ENCODE data around the gene B3GAT1.
"Not testable (repeated sequence)": the region's sequence is repeated elsewhere in the genome, so short reads cannot be mapped to it uniquely, and the experiment has no call there.

B3GAT1 gene

DNA sequence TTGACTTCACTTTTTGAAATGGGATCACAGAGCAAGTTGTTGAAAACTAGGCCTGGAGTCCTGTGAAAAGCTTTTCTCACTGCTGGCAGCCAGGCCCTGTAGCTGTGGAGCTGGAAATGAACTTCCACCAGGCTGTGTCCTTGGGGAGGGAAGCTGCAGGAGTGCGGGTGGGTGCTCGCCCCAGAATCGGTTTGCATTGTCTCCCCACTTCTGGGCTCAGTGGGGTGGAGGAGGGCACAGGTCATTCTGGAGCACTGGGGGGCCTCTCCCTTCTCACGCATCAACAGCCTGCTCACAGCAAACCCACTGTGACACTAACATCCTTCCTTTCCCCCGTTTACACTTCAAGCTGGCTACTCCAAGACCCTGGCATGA is 65.1 kb downstream of the B3GAT1 start:
- FAIRE-seq, result no peak
- DNase-seq (ENCODE audit: insufficient read length, low spot score), result no peak
- TF ChIP-seq TAF1 (IDR thresholded peaks at IDR 0.05; ENCODE audit: low read depth, low read length), result no peak
- TF ChIP-seq POLR2A (IDR thresholded peaks at IDR 0.05; ENCODE audit: low read depth, low read length), result no peak
- no peak for TF ChIP-seq POLR2AphosphoS5 (IDR thresholded peaks at IDR 0.05; ENCODE audit: low read depth, low read length)
- no peak for TF ChIP-seq PAX5 (IDR thresholded peaks at IDR 0.05; ENCODE audit: insufficient read depth, low read length, severe bottlenecking)
- no peak for TF ChIP-seq SPI1 (IDR thresholded peaks at IDR 0.05; ENCODE audit: low read depth, low read length)
- no peak for TF ChIP-seq POU2F2 (IDR thresholded peaks at IDR 0.05; ENCODE audit: low read depth, low read length)

DNA sequence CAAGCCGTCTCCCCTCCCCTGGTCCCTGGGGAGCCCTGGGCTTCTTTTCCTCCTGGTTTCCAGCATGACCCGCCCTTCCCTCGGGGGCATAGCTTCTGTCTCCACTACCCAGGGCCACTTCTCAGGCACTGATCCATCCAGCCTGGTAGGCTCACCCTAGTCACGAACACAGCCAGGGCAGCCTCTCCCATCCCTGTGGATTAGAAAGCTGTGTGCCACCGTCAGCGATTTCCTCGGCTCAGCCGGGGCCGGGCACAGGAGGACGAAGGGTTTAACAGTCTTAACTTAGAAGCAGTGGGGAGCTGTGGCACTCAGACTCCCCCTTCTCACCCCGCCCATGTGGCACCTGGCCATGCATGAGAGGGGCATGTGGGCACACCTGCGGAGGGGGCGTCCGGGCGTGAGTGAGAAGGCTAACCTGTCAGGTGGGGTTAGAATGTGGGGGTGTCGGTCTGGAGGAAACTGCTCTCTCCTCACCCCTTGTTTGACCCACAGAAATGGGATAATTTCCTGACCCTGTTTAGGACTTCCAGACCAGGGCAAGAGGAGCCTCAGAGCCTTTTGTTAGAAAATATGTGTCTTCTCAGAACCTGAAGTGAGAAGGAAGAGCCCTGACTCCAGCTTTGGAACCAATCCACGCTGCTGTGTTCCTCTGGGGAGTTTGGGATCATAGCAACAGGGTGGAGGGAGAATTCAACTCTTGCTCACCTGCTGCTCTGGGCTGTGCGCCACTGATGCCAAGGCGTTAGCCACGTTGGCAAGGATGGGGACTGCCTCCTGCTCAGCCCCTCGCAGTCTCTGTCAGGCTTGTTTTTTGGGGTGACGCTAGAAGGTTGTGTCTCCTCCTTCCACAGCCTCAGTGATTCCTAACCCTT is 65.7 kb downstream of the B3GAT1 start:
- TF ChIP-seq POLR2A (IDR thresholded peaks at IDR 0.05; ENCODE audit: low read depth, low read length) (no peak), SPI1 (IDR thresholded peaks at IDR 0.05; ENCODE audit: low read depth, low read length) (no peak), TAF1 (IDR thresholded peaks at IDR 0.05; ENCODE audit: low read depth, low read length) (no peak), PAX5 (IDR thresholded peaks at IDR 0.05; ENCODE audit: insufficient read depth, low read length, severe bottlenecking) (no peak), POLR2AphosphoS5 (IDR thresholded peaks at IDR 0.05; ENCODE audit: low read depth, low read length) (no peak), POU2F2 (IDR thresholded peaks at IDR 0.05; ENCODE audit: low read depth, low read length) (no peak)
- DNase-seq (ENCODE audit: insufficient read length, low spot score) (no peak), FAIRE-seq (no peak)

DNA sequence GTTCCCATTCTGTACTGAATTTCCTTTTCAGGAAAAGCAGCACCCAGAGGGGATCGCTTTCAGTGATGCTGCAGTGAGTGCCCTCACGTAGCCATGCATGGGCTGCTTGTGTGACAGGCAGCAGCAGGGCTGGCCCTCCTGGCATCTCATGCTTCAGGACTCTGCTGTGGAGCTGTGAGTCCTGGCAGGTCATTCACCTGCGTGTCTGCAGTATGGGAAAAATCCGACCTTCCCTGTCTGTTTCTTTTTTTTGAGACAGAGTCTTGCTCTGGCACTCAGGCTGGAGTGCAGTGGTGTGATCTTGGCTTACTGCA is 66.8 kb downstream of the B3GAT1 start:
- DNase-seq (ENCODE audit: insufficient read length, low spot score) (no peak), FAIRE-seq (no peak)
- TF ChIP-seq SPI1 (IDR thresholded peaks at IDR 0.05; ENCODE audit: low read depth, low read length), result no peak

DNA sequence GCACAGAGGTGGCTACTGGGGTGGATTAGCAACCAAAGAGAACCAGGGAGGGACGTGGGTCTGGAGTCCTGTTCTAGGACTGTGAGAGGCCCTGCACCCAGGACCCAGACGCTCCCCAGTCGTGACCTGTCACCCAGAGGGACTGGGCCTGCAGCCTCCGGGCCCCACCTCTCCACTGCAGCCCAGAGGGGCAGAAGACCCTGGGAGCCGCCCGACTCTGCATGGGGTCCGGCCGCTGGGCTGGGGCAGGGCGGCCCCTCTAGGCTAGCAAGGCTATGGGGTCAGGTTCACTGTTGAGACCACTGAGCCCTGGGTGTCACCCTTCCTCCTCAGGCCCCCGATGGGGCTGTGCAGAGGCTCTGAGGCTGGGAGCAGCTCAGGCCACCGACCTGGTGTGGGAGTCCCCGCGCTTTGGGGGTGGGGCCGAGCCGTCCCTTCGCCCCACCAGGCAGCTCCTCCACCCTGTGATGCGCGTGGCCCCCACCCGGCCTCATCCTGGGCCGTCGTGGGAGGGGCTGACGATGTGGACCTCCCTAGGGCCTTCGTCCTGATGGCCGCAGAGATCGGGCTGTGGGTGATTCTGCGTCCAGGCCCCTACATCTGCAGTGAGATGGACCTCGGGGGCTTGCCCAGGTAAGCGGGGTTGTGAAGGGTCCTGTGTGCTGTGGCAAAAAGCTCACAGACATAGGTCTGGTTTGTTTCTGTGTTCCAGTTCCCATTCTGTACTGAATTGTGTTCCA is 67.4 kb downstream of the B3GAT1 start:
- FAIRE-seq; DNase-seq (ENCODE audit: insufficient read length, low spot score): not testable (repeated sequence)

DNA sequence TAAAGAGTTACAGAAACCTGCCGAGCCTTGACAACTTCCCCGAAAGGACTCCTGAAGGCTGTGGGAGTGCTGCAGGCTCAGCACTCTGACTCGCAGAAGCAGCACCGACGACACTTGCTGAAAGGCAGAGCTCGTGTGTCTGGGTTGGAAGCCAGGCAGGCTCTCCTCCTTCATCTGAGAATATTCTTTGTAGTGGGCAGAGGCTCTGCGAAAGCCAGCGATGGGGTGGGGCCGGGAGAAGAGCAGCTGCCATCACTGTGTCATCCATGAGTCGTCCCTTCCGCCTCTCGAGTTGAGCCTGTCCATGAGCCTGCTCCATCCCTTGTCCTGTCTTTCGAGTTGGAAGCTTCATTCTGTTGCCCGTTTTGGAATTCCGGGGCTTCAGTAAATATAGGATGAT is 68.4 kb downstream of the B3GAT1 start:
- TF ChIP-seq POLR2AphosphoS5 (IDR thresholded peaks at IDR 0.05; ENCODE audit: low read depth, low read length), result no peak
- FAIRE-seq, result no peak
- DNase-seq (ENCODE audit: insufficient read length, low spot score), result no peak

DNA sequence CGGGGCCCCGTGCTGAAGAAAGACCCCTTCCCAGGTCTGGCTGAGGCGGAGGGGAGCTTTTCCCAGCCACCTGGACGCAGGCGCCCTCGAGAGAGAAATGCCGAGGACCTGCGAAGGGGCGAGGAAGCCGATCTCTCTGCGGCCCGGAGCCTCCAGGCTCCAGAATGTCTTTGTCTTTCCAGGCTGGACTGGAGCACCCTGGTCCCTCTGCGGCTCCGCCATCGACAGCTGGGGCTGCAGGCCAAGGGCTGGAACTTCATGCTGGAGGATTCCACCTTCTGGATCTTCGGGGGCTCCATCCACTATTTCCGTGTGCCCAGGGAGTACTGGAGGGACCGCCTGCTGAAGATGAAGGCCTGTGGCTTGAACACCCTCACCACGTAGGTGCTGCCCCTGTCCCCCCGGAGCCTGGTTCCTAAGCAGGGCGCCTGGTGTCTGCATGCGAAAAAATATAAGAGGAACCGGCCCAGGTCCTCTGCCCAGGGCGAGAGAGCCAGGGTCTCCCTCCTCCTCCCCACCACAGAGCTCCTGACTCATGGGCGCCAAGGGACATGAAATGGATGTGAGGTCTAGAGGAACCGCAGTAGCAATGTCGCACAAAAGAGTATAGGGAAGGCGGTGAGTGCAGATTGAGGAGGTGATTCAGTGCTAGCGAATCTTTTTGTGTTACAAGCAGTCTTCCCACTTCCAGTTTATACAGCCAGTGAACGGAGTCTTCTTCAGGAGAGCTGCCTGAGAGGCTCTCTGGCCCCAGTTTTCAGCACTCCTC is 69.3 kb downstream of the B3GAT1 start:
- no peak for TF ChIP-seq TAF1 (IDR thresholded peaks at IDR 0.05; ENCODE audit: low read depth, low read length)
- TF ChIP-seq POU2F2 (IDR thresholded peaks at IDR 0.05; ENCODE audit: low read depth, low read length), result no peak
- no peak for TF ChIP-seq POLR2A (IDR thresholded peaks at IDR 0.05; ENCODE audit: low read depth, low read length)
- TF ChIP-seq PAX5 (IDR thresholded peaks at IDR 0.05; ENCODE audit: insufficient read depth, low read length, severe bottlenecking), result no peak
- no peak for TF ChIP-seq POLR2AphosphoS5 (IDR thresholded peaks at IDR 0.05; ENCODE audit: low read depth, low read length)
- no peak for TF ChIP-seq SPI1 (IDR thresholded peaks at IDR 0.05; ENCODE audit: low read depth, low read length)
- DNase-seq (ENCODE audit: insufficient read length, low spot score) (no peak), FAIRE-seq (no peak)

DNA sequence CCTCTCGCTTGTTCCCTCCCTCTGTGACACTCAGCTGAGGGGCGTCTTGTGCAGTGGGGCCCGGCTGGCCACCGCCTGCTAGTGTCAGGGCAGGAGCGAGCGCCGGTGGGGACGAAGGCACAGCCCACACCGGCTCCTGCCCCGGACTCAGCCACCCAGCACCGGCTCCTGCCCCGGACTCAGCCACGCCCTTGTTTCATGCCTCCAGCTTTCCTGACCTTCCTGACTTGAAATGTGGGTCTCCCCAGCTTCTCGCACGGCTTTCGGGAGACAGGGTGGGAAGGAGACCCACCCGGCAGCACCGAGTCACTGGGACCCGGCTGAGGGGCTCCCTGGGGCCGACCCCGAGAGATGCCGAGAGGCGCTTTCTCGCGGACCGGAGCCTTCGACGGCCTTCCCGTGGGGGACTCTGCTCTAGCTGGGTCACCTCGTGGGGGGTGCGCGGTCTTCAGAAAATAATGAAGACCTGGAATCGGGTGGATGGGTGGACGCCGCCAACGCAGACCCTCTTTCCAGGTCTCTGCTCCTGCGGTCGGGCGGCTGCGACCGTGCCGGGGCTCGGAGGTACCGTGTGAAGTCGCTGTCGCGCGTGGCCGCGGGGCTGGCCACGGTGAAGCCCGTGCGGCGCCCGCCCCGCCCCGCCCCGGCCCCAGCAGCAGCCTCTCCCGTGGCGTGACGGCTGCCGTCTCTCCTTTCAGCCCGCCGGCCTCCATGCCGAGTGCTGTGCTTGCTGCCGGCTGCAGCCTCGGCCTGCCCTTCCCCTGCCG is 70.1 kb downstream of the B3GAT1 start:
- DNase-seq (ENCODE audit: insufficient read length, low spot score) (no peak), FAIRE-seq (no peak)
- TF ChIP-seq POU2F2 (IDR thresholded peaks at IDR 0.05; ENCODE audit: low read depth, low read length) (no peak), TAF1 (IDR thresholded peaks at IDR 0.05; ENCODE audit: low read depth, low read length) (no peak), PAX5 (IDR thresholded peaks at IDR 0.05; ENCODE audit: insufficient read depth, low read length, severe bottlenecking) (no peak), POLR2AphosphoS5 (IDR thresholded peaks at IDR 0.05; ENCODE audit: low read depth, low read length) (no peak), SPI1 (IDR thresholded peaks at IDR 0.05; ENCODE audit: low read depth, low read length) (no peak), POLR2A (IDR thresholded peaks at IDR 0.05; ENCODE audit: low read depth, low read length) (no peak)

DNA sequence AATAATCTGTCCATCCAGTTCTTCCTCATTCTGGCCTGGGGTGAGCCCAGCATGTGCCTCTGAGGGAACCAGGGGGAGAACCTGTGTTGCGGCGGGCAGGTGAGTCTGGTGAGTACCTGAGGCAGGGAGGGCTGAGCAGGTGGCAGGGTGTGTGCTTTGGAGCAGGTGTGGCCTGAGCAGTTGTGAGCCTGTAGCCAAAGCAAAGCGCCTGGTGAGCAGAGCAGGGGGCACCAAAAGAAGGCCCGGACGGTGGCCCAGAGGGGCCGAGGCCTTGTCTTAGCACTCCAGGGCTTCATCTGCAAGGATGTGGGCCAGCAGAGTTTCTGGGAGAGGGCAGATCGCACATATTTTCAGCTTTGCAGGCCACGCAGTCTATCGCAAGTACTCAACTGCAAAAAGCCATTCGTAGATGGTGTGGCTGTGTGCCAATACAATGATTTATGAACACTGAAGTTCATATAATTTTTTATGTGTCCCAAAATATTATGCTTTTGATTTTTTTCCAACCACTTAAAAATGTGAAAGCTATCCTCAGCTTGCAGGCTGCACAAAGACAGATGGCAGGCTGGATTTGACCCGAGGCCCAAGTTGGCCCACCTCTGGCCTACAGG is 71.6 kb downstream of the B3GAT1 start:
- no peak for DNase-seq (ENCODE audit: insufficient read length, low spot score)
- no peak for FAIRE-seq
- TF ChIP-seq POU2F2 (IDR thresholded peaks at IDR 0.05; ENCODE audit: low read depth, low read length) (no peak), POLR2A (IDR thresholded peaks at IDR 0.05; ENCODE audit: low read depth, low read length) (no peak), TAF1 (IDR thresholded peaks at IDR 0.05; ENCODE audit: low read depth, low read length) (no peak), POLR2AphosphoS5 (IDR thresholded peaks at IDR 0.05; ENCODE audit: low read depth, low read length) (no peak), PAX5 (IDR thresholded peaks at IDR 0.05; ENCODE audit: insufficient read depth, low read length, severe bottlenecking) (no peak), SPI1 (IDR thresholded peaks at IDR 0.05; ENCODE audit: low read depth, low read length) (no peak)

DNA sequence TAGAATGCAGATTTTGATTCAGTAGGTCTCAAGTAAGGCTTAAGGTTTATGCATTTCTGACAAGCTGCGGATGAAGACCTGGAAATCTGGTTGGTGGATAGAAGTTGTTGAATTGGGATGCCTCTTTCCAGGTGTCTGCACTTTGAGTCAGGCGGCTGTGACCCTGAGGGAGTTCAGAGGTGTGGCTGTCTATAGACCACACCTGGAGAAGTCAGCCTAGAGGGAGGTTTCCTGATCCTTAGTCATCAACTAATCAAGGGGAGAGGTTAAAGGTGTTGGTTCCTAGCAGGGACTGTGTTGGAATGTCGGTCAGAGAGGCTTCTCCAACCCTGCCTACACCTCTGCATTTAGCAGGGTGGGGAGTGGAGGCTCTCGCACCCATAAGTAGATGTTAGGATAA is 72.3 kb downstream of the B3GAT1 start:
- DNase-seq (ENCODE audit: insufficient read length, low spot score), result no peak
- TF ChIP-seq POLR2A (IDR thresholded peaks at IDR 0.05; ENCODE audit: low read depth, low read length), result no peak
- no peak for TF ChIP-seq POLR2AphosphoS5 (IDR thresholded peaks at IDR 0.05; ENCODE audit: low read depth, low read length)
- TF ChIP-seq POU2F2 (IDR thresholded peaks at IDR 0.05; ENCODE audit: low read depth, low read length), result no peak
- TF ChIP-seq TAF1 (IDR thresholded peaks at IDR 0.05; ENCODE audit: low read depth, low read length), result no peak
- no peak for TF ChIP-seq PAX5 (IDR thresholded peaks at IDR 0.05; ENCODE audit: insufficient read depth, low read length, severe bottlenecking)
- TF ChIP-seq SPI1 (IDR thresholded peaks at IDR 0.05; ENCODE audit: low read depth, low read length), result no peak
- no peak for FAIRE-seq
